HG03565 (cell line): ENCODE measurements around the gene CRYM.
"Not testable (repeated sequence)": the region's sequence is repeated elsewhere in the genome, so short reads cannot be mapped to it uniquely, and the experiment has no call there.

Source experiments
- ATAC-seq: cut with Tn5 transposase; IDR thresholded peaks from one replicate; pipeline ENCODE4 v1.9.1; 2021; ENCODE audit warnings: mild to moderate bottlenecking, moderate library complexity; ENCODE audit not compliant: unreplicated experiment

Gene CRYM

GRCh38 chr16:21277927-21278706, at the start of gene CRYM:
Gene CRYM, minus strand, starts transcription at chr16:21278290. Its CDS starts 39 bp downstream, at chr16:21278251.
- no peak for ATAC-seq

DNA sequence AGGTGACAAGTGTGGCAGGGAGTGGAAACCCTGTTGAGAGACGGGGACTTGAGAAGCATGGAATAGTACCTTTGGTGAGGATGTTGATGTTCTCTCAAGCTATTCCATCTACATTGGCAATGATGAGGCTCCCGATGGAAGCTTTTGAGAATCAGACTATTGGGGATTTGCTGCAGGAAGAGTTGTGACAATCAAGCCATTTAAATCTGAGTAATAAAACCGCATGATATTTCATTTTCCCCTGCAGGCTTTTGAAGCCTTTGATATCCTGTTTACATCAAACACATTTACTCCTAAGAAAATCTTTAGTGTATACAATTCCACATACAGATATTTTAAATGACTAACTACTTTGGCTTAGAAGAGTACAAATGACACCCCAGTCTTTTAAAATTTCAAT, 49.0 kb upstream of the CRYM start:
- no peak for ATAC-seq

- ATAC-seq, result no peak
Observed at GRCh38 chr16:21326459-21326858, 48.4 kb upstream of the CRYM start.

- no peak for ATAC-seq
Observed at GRCh38 chr16:21324267-21324666, 46.2 kb upstream of the CRYM start.

DNA sequence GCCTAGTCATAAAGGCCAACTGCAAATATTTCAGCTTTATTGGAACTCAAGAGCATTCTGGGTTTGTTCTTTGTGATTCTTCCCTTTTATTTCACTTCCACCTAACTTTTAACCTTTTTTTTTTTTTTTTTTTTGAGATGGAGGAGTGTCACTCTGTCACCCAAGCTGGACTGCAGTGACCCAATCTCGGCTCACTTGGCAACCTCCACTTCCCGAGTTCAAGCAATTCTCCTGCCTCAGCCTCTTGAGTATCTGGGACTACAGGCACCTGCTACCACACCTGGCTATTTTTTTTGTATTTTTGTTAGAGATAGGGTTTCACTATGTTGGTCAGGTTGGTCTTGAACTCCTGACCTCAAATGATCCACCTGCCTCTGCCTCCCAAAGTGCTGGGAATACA, 44.2 kb upstream of the CRYM start:
- not testable (repeated sequence) for ATAC-seq

DNA sequence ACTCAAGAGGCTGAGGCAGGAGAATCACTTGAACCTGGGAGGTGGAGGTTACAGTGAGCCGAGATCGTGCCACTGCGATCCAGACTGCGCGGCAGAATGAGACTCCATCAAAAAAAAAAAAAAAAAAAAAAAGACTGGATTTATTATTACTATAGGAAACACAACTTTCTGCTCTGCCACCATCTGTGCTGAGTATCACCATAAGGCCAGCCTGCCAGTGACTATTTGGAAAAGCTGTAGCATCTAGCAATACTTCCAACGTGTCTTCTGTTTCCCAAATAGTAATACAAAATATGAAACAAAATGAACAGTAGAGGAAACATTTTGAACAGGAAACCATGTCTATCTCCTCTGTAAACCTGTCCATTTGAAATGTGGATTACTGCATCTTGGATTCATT, 43.6 kb upstream of the CRYM start:
- ATAC-seq, result no peak

DNA sequence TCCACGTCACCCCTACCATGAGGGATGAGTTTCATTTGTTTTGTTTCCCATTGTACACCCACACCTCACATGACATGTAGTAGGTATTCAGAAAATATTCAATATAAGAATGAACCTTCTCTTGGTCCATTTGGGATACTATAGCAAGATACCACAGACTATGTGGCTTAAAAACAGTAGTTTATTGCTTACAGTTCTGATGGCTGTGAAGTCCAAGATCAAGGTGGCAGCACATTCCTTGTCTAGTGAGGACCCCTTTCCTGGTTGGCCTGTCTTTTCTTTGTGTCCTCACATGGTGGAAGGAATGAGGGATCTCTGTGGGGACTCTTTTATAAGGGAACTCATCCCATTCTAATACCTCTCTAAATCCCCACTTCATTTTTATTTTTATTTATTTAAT, 36.2 kb upstream of the CRYM start:
- no peak for ATAC-seq

- not testable (repeated sequence) for ATAC-seq
Observed at GRCh38 chr16:21312863-21313372, 34.8 kb upstream of the CRYM start.

- ATAC-seq, result not testable (repeated sequence)
Observed at GRCh38 chr16:21312046-21312445, 34.0 kb upstream of the CRYM start.

GRCh38 chr16:21306712-21307111, 28.6 kb upstream of the CRYM start:
- not testable (repeated sequence) for ATAC-seq

GRCh38 chr16:21302898-21303528, 24.9 kb upstream of the CRYM start:
- ATAC-seq, result no peak

- ATAC-seq, result no peak
Observed at GRCh38 chr16:21302454-21302853, 24.4 kb upstream of the CRYM start.

- ATAC-seq, result no peak
Observed at GRCh38 chr16:21301895-21302291, 23.8 kb upstream of the CRYM start.

GRCh38 chr16:21301168-21301894, 23.2 kb upstream of the CRYM start:
- no peak for ATAC-seq

- ATAC-seq, result peak; percentile 54
Observed at GRCh38 chr16:21300309-21301167, 22.4 kb upstream of the CRYM start.

DNA sequence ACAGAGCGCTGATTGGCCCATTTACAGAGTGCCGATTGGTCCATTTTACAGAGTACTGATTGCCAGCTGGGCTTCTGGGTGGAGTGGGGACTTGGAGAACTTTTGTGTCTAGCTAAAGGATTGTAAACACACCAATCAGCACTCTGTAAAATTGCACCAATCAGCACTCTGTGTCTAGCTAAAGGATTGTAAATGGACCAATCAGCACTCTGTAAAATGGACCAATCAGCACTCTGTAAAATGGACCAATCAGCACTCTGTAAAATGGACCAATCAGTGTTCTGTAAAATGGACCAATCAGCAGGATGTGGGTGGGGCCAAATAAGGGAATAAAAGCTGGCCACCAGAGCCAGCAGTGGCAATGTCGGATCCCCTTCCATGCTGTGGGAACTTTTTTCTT, 11.7 kb upstream of the CRYM start:
- not testable (repeated sequence) for ATAC-seq

DNA sequence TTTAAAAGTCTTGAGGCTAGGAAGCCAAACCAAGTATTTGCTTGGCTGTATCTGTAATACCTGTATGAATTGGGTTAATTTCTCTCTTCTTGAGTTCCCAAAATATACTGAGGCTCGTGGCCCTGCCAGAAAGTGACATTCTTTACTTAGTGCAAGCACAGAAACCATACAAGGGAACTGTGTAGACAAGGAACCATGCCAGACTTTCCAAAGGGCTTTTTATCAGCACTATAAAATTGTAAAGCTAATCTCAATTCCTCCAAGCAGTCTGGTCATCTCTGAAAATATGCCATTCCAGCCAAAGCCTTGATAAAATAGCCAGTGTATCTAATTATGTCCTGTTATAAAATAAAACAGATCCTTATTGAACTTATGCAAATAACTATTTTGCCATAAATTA, 7.2 kb upstream of the CRYM start:
- ATAC-seq, result no peak

DNA sequence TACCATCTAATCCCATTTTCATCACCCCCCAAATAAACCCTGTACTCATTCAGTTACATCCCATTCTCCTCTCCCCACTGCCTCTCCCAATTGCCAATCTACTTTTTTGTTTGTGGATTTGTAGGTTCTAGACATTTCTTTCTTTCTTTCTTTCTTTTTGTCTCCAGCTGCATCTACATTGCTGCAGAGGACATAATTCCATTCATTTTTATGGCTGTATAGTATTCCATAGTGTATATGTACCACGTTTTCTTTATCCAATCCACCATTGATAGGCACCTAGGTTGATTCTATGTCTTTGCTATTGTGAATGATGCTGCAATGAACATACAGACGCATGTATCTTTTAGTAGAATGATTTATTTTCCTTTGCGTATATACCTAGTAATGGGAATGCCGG, 6.3 kb upstream of the CRYM start:
- ATAC-seq, result no peak

- no peak for ATAC-seq
Observed at GRCh38 chr16:21283521-21284289, 5.6 kb upstream of the CRYM start.
